WI38 (cell line): Measurements from ENCODE around the gene CNPY4.

Experiments used
- H3K4me3 ChIP-seq: 2 replicates; pipeline ENCODE4 v1.5.1; 2011; ENCODE audit warnings: low read depth, mild to moderate bottlenecking, control low read depth, low read length
- TF ChIP-seq, protein P1 (sequence below): IDR thresholded peaks from 2 replicates; pipeline ENCODE4 v1.5.1; 2012; ENCODE audit warnings: low read depth, mild to moderate bottlenecking, control low read depth, low read length

CNPY4 gene

DNA sequence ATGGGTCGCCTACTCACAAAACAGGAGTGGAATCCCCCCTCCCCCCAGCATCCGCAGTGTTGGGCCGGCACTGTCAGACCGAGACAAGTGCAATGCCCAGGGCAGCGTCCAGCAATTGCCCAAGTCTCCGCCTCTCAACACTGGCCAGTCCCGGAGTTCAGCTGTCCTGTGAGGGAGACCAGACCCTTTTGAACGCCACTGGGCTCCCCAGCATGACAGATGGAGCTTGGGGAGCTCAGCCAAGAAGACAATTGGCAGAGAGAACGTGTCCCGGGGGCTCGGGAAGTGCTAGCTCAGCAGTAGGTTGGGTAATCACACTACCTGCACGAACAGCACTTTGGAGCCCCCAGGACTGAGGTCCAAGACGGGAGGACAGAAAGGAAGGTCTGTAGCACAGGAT lies 25.9 kb upstream of the CNPY4 start:
- no peak overlapping the region for H3K4me3 ChIP-seq
- TF ChIP-seq, protein P1, sequence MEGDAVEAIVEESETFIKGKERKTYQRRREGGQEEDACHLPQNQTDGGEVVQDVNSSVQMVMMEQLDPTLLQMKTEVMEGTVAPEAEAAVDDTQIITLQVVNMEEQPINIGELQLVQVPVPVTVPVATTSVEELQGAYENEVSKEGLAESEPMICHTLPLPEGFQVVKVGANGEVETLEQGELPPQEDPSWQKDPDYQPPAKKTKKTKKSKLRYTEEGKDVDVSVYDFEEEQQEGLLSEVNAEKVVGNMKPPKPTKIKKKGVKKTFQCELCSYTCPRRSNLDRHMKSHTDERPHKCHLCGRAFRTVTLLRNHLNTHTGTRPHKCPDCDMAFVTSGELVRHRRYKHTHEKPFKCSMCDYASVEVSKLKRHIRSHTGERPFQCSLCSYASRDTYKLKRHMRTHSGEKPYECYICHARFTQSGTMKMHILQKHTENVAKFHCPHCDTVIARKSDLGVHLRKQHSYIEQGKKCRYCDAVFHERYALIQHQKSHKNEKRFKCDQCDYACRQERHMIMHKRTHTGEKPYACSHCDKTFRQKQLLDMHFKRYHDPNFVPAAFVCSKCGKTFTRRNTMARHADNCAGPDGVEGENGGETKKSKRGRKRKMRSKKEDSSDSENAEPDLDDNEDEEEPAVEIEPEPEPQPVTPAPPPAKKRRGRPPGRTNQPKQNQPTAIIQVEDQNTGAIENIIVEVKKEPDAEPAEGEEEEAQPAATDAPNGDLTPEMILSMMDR: no peak

DNA sequence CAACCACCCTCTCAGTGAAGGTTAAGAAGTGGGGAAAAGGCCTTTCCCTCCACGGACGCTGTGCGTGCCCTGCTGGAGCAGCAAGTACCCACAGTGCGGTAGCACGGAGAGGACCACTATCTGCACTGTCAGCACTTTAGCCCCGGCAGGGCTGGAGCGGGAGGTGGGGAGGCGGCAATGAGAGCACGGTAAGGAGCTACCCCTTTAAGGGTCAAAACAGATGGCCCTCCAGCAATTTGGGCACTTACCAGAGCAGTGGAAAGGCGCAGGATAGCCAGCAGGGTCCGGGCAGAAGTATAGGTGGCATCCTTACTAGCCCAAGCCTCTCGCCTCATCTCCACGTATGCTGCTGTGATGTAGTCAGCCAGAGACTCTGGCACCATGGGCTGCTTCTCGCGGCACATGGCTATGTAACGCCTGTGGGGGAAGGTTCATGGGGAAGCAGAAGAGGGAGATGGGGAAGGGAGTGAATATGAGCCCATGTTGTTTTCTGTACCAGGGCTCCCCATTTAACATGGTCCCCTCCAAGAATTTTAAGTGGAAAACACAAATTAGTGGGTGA lies 25.4 kb upstream of the CNPY4 start:
- H3K4me3 ChIP-seq: no peak overlapping the region
- TF ChIP-seq, protein P1: no peak

DNA sequence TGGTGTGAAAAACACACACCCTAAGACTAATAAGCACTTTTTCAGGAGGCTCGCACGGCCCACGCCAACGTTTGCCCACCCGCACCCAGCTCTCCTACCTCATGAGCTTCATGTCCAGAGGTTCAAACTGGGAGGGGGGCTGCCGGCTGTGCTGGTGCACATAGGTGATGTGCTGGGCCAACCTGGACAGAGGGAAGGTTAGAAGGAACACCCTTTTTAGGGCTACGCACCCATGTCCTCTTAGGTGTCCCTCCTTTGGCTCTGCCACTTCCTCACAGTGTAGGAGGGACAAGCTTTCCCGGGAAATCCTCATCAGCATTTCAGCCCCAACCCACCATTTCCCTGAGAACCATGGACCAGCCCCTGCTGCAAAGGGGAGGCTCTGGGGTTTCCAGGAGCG lies 24.1 kb upstream of the CNPY4 start:
- TF ChIP-seq, protein P1: no peak
- no peak overlapping the region for H3K4me3 ChIP-seq

DNA sequence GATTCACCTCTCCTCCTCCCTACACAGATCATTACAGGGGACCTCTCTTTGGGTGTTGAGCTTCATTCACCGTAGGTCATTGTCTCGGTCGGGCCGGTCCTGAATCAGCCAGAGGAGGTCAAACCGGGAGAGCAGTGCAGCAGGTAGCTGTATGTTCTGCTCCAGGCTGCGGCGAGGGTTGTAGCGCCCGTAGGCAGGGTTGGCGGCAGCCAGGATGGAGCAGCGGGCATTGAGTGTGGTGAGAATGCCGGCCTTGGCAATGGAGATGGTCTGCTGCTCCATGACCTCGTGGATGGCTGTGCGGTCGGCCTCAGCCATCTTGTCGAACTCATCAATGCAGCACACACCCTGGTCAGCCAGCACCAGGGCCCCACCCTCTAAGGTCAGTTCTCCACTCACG lies 23.7 kb upstream of the CNPY4 start:
- no peak overlapping the region for H3K4me3 ChIP-seq
- TF ChIP-seq, protein P1: no peak

DNA sequence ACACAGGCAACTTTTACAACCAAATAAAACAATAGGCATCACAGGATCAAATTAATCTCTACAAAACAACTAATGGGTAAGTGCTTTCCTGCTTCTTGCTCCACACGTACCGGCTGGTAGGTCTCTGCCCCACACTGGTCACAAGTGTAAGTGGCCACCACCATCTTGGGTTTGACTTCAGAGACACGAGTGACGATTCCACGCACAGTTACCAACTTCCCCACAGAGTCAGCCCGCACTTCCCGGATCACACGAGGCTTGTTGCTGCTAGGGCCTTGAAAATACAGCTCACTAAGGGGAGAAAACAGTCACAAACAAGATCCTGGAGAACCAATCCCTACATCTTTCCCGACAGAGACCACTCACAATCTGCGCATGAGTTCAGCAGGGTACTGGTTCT lies 20.5 kb upstream of the CNPY4 start:
- H3K4me3 ChIP-seq: no peak overlapping the region
- TF ChIP-seq, protein P1: no peak

DNA sequence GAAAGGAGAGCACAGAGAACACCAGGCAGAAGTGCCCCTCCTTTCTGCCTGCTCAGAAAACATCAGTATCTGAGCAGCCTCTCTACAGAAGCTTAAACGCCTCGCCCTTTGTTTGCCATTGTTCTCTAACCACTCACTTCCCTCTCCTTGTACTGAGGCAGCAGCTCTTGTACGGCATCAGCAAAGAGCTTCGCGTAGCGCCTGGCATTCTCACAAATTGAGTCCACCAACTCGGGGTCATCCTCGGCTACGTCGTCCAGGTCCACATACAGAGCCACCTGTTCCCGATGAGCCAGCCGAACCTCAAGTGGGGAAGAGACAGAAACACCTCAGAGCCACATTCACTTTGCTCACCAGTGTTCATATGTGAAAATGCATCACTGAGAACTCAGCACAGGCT lies 20.0 kb upstream of the CNPY4 start:
- TF ChIP-seq, protein P1: no peak
- H3K4me3 ChIP-seq: peak overlapping the region; percentile 78

DNA sequence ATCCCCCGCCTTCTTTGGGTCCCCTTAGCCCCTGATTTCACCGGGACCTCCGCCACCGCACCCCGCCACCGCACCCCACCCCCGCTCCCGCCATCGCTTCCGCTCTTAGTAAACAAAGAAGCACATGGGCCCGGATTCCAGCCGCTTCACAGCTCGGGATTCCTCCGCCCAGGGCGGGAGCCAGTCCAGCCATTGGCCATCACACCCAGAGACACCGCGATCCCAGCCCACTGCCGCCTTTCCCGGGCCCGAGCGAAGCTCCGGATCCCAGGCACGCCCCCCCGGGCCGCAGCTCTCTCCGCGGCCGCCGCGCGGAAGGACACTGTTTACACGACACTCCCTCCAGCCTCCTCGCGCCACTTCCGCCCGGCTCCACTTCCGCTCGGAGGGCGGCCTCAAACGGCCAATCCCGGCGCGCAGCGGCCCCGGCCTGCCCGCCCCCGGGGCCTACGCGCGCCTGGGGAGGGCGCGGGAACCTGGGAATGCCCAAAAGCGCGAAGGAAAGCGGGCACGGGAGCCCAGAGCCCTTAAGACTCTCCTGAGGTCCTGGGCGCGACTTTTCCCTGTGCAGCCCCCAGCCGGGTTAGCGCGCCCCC lies 18.9 kb upstream of the CNPY4 start:
- TF ChIP-seq, protein P1: no peak
- peak overlapping the region; percentile 78 for H3K4me3 ChIP-seq
